NCI-H2196 treated with DMSO at 0.1 percent for 48 hours (cell line): ENCODE data around the gene YWHAG.
"Not testable (repeated sequence)": the region's sequence is repeated elsewhere in the genome, so short reads cannot be mapped to it uniquely, and the experiment has no call there.

Experiments
- DNase-seq: peaks from one replicate; lab custom pipeline; 2025; ENCODE audit not compliant: unreplicated experiment; lab: John Stamatoyannopoulos, UW

The YWHAG gene

DNA sequence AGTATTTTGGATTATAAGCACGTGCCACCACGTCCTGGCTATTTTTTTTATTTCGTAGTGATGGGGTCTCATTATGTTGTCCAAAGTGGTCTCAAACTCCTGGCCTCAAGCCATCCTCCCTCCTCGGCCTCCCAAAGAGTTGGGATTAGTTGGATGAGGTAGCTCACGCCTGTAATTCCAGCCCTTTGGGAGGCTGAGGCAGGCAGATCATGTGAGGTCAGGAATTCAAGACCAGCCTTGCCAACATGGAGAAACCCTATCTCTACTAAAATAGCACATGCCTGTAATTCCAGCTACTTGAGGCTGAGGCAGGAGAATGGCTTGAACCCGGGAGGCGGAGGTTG is 21.8 kb upstream of the YWHAG start:
- DNase-seq: no peak

DNA sequence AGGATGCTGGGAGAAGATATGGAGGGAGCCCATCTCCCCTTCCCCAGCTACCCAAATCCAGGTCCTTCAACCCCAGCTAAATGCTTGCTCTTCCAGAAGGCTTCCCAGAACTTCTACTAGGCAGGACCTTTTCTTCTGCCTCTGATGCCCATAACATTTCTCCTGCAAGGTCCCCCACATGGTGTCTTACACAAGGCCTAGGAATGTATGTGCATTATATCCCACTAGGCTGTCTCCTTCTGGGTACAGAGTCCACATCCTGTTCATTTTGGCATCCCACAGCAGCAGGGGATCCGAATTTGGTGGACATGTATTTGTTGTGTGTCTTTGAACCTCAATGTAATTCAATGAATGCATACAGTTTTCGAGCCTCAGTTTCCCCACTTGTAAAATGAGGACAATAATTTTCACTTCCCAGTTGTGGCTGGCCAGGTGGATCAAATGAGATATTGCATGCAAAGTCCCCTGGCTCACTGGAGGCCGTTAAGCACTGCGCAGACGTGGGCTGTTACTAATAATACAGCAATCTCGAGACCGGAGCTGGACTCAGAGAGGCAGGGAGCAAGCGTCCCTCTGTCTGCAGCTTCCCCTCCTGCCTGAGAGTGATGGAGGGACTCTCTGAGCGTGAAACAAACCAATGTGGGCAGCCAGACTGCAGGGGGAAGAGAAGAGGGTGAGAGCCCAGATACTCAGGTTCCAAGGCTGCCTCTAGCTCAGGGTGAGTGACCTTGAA is 18.6 kb upstream of the YWHAG start:
- DNase-seq: no peak

- no peak for DNase-seq
Measured at GRCh38 chr7:76375251-76375650, 16.5 kb upstream of the YWHAG start.

DNA sequence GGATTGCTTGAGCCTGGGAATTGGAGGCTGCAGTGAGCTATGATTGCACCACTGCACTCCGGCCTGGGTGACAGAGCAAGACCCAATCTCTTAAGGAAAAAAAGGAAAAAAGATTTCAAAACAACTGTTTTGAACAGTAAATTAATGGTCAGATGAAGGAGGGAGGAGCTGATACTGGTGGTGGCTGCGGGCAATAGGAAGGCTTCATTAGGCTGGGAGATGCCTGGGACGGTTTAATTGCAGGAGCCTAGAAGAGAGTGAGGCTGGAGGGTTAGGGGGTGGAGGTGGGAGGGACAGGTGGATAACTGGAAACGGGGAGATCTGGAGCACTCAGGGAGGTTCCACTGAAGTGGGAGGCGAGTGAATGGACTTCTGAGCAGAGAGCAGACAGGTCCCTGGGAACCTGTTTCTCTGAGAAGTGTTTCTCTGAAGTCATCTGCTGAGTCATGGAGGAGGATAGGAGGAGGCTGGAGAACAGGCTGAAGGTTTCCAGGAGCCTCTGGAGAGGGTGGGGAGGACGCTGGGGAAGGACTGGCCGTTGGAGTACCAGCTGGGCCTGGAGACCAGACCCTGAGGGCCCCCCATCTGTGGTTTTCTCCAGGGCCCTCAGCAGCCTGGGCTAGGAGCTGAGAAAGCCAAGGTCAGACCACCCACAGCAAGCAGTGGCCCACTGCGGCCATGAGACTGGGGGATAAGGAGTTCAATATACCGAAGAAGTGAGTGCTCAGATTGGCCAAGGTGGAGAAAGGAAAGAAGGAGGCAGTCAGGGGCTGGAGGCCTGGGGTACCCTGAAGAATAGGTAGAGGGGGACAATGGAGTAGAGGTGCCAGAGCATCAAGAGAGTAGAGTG is 14.4 kb upstream of the YWHAG start:
- DNase-seq: no peak

DNA sequence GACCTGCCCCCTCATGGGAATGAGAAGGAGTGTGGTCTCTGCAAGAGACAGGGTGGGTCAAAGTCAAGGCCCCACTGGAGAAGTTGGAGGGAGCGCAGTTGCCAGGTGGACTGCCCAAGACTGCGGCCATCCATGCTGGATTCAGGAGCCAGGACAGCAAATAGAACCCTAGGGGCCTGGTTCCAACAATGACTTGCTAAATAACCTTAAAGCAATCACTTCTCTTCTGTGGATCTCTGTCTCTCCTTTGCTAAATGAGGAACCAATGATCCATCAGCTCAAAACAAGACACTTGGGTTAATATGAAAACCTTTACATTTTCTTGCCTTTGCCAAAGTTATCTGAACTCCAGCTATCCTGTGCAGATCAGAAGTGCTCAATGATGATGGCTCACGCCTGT is 12.6 kb upstream of the YWHAG start:
- no peak for DNase-seq

DNA sequence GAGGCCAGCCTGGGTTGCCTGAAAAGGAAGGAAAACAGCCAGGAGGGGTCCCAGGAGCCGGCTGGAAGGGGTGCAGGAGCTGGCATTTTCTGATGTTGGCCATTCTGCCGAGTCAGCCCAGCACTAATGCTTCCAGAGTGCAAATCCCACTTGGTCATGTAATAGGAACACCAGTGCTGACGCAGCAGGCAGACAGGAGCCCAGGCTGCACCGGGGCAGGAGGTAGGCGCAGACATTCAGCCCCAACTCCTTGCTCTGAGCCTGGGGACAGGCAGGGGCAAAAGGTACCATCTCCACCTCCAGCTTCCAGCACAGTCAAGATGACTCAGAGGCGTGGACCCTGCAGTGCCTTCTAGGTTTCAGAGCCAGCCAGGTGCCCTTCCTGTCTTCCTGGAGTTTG is 10.2 kb upstream of the YWHAG start:
- DNase-seq: no peak

- DNase-seq: no peak
Measured at GRCh38 chr7:76368190-76368589, 9.4 kb upstream of the YWHAG start.

- peak; percentile 26 for DNase-seq
Measured at GRCh38 chr7:76364198-76364584, 5.4 kb upstream of the YWHAG start.

DNA sequence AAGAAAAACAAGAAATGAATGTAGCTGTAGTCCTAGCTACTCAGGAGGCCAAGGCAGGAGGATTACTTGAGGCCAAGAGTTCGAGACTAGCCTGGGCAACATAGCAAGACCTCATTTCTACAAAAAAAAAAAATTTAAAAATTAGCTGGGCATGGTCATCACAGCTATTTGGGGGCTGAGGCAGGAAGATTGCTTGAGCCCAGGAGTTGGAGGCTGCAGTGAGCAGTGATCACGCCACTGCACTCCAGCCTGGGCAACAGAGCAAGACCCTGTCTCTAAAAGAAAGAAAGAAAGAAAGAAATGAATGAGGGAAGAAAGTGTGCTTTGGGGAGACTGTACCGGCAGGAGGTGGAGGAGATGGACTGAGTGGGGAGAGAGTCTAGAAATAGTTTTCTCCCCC is 5.0 kb upstream of the YWHAG start:
- not testable (repeated sequence) for DNase-seq

- no peak for DNase-seq
Measured at GRCh38 chr7:76359978-76360638, 1.3 kb upstream of the YWHAG start.

DNA sequence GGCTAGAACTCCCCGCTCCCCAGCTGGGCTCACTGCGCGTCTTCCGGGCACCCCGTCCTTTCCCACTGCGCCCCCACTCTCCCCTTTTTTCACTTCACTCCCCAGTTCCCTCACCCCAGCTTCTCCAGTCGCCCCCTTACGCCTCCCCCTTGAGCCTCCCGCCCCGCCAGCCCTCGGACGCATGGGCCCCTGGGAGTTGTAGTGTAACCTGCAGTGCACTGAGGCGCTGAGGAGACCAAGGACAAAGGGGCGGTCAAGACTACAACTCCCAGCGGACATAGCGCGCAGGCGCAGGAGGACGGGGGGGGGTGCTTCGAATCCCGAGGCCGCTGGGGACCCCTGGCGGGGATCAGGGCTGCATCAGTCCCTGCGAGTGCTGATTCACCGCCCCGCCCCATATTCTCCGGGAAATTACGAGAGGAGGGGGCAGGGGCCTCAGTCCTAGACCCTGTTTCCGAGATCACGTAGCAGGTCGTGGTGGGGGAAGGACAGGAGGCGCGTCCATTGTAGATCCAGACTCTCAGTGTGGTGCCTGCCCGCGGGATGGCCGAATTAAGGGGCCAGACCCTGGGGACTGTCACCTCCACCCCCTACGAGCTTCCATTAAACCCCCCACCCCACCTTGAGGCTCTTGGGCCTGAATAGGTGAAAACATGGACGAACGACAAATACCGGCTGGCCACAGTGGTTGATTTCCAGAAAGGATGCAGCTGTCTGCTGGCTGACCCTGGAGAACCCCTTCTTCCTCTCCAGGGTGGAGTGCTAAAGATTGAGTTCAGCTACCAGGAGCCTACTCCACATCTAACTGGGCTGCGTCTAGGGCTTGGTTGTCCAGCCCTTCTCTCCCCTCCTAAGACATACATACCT is 553 bp upstream of the YWHAG start:
- DNase-seq: peak; percentile 96

GRCh38 chr7:76358011-76358480 is 745 bp downstream of the YWHAG start:
- DNase-seq: no peak

DNA sequence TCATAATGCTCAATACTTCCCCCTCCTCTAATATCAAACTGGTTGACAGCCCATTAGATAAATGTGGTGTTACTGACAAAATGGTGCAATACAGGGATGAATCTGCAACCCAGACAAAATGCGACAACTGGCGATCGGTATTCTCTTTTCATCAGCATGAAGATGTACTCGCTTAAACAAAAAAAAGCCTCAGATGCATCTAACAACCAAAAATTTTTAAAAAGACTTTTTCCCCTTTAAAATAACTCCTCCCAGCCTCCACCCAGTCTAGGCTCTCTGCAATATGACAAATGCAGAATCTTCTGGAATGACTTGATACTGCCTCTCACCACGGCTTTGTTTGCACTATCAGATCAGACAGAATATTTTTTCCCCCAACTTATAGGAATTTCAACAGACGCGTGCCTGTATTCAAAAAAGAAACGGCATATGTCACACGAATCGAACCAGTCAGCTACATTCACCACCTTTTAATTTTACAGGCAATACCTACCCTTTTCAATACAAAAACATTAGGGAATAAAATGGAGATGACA is 1.2 kb downstream of the YWHAG start:
- DNase-seq: no peak

DNA sequence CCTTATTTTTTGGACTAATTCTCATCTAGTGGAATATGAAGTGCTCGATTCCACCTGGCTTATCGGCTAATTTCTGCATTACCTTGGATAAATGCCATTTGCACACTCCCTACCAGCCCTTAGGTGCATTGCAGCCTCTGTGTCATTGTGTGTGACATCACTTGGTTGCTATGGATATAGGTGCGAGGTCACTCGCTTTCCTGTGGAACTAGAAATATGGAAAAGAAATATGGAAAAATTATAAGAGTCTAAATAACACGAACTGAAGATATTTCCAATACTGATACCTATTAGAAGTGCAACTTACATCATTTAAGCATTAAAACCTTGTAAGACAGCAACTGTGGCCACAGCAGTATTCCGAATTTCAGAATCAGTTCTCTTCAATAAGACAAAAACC is 2.0 kb downstream of the YWHAG start:
- DNase-seq: peak; percentile 13

DNA sequence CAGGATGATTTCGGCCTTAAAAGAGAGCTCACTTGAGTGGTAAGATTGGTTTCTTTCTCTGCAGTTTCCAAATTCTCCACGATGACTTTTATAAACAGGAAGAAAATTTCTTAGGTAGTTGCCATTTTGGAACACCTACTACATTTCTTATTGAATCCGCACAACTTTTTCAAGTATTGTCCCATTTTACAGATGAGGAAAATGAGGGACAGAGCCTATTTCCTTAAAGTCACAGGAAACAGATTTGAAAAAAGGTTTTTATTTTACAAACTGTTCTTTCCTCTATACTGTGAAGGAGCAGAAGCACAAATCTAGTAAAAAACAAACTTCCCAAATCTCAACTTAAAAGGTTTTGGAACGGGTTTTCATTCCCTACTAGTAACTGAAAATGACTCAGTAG is 2.7 kb downstream of the YWHAG start:
- no peak for DNase-seq

DNA sequence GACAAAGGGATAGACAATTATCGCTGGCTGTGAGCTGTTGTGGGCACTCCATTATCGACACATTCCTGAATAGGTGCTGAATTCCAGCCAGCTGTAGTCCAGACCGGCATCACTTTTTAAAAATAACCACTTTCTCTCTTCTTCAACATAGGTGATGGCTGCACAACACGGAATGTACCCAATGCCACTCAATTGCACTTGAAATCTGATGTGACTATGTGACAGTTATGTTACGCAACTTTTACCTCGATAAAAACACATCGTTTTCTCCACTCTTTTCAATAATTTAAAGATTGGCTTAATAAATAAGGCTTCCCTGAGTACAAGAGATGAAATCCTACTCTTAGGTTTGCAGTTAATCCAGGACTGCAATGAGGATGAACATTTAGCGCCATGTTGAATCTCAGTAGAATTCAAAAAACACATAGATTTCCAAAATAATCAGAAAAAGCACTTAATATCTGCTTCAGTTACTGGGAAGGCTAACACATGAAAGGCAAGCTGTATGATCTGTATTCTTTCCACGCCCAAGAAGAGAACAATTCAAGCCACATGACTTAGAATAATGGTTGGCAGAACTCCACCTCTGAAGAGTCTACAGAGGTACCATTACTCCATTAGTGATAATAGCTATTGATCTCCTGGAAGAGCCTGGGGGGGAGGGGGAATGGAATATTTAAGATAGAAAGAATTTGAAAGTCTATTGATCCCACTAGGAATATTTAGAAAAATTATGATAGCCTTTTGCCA is 3.6 kb downstream of the YWHAG start:
- no peak for DNase-seq

GRCh38 chr7:76354516-76354915 is 4.3 kb downstream of the YWHAG start:
- no peak for DNase-seq

DNA sequence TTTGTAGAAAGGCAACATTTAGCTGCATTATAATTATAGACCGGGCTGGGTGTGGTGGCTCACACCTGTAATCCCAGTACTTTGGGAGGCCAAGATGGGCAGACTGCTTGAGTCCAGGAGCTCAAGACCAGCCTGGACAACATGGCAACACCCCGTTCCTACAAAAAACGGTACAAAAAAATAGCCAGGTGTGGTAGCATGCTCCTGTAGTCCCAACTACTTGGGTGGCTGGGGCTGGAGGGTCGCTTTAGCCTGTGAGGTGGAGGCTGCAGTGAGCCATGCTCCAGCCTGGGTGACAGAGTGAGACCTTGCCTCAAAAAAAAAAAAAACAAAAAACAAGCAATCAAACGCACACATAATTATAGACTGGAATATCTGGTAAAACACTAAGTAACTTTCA is 5.0 kb downstream of the YWHAG start:
- no peak for DNase-seq

- no peak for DNase-seq
Measured at GRCh38 chr7:76352193-76352592, 6.6 kb downstream of the YWHAG start.

DNA sequence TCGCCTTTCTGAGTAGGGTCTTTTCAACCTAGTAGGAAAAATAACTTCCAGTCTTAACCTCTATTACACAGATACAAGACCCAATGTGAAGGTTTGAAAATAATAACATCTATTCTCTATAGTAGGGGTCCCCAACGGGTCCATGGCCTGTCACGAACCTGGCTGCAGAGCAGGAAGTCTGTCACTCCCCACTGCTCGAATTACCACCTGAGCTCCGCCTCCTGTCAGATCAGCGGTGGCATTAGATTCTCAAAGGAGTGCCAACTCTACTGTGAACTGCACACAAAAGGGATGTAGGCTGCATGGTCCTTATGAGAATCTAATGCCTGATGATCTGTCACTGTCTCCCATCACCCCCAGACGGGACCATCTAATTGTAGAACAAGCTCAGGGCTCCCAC is 7.4 kb downstream of the YWHAG start:
- no peak for DNase-seq
